ENCODE results near the gene GGA1.
A peak's percentile ranks its signal among the peaks of the same experiment; 100 is the strongest.

The GGA1 gene

DNA sequence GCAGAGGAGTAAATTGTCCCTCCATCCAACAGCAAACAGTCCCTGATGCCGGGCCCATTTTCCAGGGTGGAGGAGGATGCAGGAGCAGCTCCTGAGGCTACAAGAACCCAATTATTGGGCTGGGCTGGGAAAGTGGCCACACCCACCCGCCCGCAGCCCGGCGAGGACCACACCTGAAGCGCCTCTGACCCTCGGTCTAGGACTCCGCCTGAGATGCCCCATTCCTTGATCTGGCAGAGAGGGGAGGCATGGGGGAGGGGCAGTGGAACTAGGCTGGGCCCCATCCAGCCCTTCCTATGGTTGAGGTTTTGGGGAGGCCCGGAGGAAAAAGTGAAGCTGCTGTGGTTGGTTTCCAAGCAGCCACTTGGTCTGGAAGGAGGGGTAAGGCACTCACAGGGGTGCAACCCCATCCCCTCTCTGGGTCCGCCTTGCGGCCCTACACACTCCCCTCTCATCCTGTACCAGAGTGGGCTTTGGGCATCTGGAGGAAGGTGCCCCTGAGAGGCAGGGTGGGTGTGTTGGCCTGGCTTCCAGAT is 64.4 kb downstream of the GGA1 start:
- Histone ChIP-seq H3K27ac (no peak overlapping the region), H3K9me3 (ENCODE audit: severe bottlenecking) (no peaks in the 10 kb centered on the region)
- TF ChIP-seq, protein P1, sequence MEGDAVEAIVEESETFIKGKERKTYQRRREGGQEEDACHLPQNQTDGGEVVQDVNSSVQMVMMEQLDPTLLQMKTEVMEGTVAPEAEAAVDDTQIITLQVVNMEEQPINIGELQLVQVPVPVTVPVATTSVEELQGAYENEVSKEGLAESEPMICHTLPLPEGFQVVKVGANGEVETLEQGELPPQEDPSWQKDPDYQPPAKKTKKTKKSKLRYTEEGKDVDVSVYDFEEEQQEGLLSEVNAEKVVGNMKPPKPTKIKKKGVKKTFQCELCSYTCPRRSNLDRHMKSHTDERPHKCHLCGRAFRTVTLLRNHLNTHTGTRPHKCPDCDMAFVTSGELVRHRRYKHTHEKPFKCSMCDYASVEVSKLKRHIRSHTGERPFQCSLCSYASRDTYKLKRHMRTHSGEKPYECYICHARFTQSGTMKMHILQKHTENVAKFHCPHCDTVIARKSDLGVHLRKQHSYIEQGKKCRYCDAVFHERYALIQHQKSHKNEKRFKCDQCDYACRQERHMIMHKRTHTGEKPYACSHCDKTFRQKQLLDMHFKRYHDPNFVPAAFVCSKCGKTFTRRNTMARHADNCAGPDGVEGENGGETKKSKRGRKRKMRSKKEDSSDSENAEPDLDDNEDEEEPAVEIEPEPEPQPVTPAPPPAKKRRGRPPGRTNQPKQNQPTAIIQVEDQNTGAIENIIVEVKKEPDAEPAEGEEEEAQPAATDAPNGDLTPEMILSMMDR (IDR thresholded peaks at IDR 0.05; ENCODE audit: low read depth, low read length), result no peak

DNA sequence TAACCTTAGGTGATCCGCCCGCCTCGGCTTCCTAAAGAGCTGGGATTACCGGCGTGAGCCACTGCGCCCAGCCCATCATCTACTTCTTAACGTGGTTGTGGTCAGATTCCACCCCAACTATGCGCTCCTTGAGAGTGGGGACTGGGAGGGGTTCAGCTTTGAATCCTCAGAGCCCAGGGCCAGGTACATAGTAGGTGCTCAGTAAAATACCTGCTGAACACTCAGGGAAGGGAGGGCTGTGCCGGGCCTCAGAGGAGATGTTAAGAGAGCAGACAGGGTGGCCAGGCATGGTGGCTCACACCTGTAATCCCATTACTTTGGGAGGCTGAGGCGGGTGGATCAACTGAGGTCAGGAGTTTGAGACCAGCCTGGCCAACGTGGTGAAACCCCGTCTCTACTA is 65.6 kb downstream of the GGA1 start:
- no peaks in the 10 kb centered on the region for H3K9me3 ChIP-seq (ENCODE audit: severe bottlenecking)
- TF ChIP-seq, protein P1 (IDR thresholded peaks at IDR 0.05; ENCODE audit: low read depth, low read length), result no peak
- no peak overlapping the region for H3K27ac ChIP-seq
- H3K4me3 ChIP-seq (ENCODE audit: low read depth, low read length), result no peak overlapping the region
- H3K36me3 ChIP-seq, result no peaks in the 10 kb centered on the region
- DNase-seq, result no peak
- H3K27me3 ChIP-seq (ENCODE audit: insufficient read depth, low read depth, severe bottlenecking), result no peaks in the 10 kb centered on the region

More for the DNA sequence above, 64.4 kb downstream of the GGA1 start:
- Histone ChIP-seq H3K36me3 (peaks cover 6% of the 10 kb centered on the region; the same call in 1 of the 2 replicates), H3K27me3 (ENCODE audit: insufficient read depth, low read depth, severe bottlenecking) (no peaks in the 10 kb centered on the region), H3K4me3 (ENCODE audit: low read depth, low read length) (no peak overlapping the region)
- no peak for DNase-seq

DNA sequence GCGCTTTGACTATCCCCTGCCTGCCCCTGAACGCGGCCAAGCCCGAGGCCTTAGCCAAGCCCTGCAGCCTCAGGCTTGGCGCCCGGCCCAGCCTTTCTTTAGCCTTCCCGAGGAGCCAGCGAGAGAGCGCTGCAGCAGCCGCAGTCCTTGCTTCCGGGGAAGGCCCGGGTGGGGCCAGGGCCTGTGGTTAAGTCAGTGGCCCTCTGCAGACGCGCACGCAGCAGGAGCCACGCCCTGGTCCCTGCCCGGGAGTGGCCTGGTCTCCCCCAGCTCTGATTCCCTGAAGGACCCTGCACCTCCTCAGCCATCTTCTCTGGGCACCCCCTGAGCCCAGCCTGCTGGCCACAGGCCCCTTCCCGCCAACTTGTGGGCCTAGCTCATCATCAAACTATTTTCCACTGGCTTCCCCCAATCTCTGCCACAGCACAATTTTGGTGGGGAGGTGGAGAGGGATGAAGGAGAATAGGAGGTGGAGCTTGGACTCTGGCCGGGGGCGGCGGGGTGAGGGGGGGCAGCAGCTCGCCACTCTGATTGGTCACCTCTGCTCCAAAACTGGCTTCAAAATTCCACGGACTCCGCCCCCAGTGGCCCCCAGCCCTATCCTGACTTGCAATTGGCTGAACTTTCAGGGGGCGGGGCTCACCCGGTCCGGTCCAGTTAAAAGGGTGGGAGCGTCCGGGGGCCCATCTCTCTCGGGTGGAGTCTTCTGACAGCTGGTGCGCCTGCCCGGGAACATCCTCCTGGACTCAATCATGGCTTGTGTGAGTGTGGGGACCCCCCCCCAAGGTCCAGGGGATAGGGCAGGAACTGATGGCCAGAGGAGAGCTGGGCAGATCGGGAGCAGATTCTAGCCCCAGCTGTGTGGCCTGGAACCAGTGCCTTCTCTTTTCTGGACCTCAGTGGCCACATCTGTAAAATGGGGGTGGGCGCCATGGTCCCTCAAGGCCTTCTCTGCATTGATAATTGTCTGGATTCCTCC is 66.6 kb downstream of the GGA1 start, which contains the start of gene LGALS1:
Gene LGALS1, plus strand, starts transcription at position 686 of the 979 bp plus-strand sequence. Its CDS starts 67 bp downstream, at position 753.
- TF ChIP-seq, protein P1 (IDR thresholded peaks at IDR 0.05; ENCODE audit: low read depth, low read length), result no peak
- Histone ChIP-seq H3K9me3 (ENCODE audit: severe bottlenecking) (no peaks in the 10 kb centered on the region), H3K27ac (no peak within 1 kb of the TSS), H3K4me3 (ENCODE audit: low read depth, low read length) (no peak within 1 kb of the TSS), H3K36me3 (no peaks in the 10 kb centered on the region), H3K27me3 (ENCODE audit: insufficient read depth, low read depth, severe bottlenecking) (no peaks in the 10 kb centered on the region)
- peak; percentile 50 for DNase-seq

DNA sequence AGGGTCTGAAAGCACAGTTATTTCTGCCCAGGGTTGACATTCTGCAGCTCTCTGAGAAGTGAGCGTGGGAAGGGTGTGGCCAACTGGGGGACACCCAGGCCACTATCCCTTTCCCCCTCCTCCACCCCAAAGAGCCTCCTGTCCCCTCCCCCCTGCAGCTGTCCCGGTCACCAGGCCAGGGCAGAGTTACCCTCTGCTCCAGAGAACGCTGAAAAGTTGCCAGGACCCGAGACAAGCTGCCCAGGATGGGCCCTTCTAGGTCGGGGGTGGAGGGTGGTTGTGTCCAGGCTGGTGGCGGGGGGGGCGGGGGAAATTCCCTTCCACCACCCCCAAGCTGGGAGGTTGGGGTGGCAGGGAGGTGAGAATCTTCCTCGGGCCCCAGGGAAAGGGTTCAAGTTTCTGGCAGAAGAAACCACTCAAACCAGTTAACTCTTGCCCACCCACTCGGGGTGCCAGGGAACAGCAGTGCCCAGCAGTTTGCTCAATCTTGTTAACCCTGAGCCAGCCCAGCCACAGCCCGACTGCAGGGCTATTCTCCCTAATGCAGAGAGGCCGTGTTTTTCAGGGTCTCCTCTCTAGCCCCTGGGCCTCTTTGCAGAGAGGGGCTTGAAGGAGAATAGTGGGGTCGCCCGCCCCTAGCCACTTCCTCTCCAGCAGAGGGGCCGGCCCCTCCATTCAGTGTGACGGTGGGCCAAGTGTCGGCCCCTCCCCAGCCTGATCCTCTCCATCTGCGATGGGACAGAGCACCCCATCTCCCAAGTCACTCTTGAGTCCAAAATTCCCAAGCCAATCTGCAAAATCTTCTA is 67.5 kb downstream of the GGA1 start:
- no peak for DNase-seq
- Histone ChIP-seq H3K36me3 (no peaks in the 10 kb centered on the region), H3K27me3 (ENCODE audit: insufficient read depth, low read depth, severe bottlenecking) (no peaks in the 10 kb centered on the region), H3K27ac (no peak overlapping the region), H3K9me3 (ENCODE audit: severe bottlenecking) (no peaks in the 10 kb centered on the region), H3K4me3 (ENCODE audit: low read depth, low read length) (peak overlapping the region; percentile 82)
- TF ChIP-seq, protein P1 (IDR thresholded peaks at IDR 0.05; ENCODE audit: low read depth, low read length), result no peak

DNA sequence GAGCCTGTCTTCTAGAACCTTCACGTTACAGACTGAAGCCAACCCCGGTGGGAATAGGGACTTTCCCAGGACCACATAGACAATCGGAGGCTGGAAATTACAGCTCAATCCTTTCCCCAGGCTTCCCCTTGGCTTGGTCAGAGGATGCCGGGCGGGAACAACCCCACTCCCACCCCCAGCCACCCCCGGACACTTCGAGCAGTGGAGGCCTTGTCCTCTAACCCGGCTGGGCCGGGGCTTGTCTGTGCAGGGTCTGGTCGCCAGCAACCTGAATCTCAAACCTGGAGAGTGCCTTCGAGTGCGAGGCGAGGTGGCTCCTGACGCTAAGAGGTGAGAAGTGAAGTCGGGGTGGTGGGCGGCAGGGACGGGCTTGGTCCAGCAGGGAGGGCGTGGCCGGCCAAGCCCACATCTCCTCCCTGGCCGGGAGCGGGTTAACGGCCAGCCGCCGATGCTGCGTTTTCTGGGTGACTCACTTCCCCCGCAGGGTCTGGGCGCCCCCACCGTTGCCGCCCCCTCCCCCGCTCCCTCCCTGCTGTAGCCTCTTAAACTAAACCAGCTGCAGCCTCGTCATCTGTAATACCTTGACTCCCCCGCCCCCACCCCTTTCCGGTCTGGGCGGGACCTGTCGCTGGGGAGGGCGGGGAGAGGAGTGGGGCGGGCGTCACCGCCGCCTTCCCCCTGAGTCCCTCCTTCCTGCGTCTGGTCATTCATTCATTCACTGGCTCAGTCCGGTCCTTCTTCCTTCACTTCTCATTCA is 68.3 kb downstream of the GGA1 start:
- no peaks in the 10 kb centered on the region for H3K36me3 ChIP-seq
- TF ChIP-seq, protein P1 (IDR thresholded peaks at IDR 0.05; ENCODE audit: low read depth, low read length), result no peak
- no peaks in the 10 kb centered on the region for H3K27me3 ChIP-seq (ENCODE audit: insufficient read depth, low read depth, severe bottlenecking)
- peak; percentile 90 for DNase-seq
- peak overlapping the region; percentile 61 for H3K27ac ChIP-seq
- no peaks in the 10 kb centered on the region for H3K9me3 ChIP-seq (ENCODE audit: severe bottlenecking)
- peak overlapping the region; percentile 82 for H3K4me3 ChIP-seq (ENCODE audit: low read depth, low read length)

Measured in WERI-Rb-1 (cell line).